GM19240 (cell line): ENCODE measurements around the gene HK1.

Source experiments
- DNase-seq: peaks from one replicate; pipeline ENCODE4 v3.0.0; 2011; ENCODE audit warnings: low spot score; ENCODE audit not compliant: insufficient read length

Gene HK1

DNA sequence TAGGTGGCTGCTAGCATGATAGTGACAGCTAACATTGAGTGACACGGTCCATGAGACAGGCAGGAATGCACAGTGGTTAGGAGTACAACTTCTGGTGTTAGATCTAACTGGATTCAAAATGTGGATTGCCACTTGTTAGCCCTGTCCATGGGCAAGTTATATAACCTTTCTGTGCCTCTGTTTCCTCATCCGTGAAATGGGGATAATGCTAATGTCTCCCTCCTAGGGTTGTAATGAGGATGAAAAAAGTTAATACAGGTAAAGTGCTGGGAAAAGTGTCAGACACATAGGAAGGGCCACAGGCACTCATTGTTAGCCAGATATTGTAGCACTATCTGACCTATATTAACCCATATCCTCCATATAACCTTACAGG lies 96.6 kb downstream of the HK1 start:
- DNase-seq = no peak

DNA sequence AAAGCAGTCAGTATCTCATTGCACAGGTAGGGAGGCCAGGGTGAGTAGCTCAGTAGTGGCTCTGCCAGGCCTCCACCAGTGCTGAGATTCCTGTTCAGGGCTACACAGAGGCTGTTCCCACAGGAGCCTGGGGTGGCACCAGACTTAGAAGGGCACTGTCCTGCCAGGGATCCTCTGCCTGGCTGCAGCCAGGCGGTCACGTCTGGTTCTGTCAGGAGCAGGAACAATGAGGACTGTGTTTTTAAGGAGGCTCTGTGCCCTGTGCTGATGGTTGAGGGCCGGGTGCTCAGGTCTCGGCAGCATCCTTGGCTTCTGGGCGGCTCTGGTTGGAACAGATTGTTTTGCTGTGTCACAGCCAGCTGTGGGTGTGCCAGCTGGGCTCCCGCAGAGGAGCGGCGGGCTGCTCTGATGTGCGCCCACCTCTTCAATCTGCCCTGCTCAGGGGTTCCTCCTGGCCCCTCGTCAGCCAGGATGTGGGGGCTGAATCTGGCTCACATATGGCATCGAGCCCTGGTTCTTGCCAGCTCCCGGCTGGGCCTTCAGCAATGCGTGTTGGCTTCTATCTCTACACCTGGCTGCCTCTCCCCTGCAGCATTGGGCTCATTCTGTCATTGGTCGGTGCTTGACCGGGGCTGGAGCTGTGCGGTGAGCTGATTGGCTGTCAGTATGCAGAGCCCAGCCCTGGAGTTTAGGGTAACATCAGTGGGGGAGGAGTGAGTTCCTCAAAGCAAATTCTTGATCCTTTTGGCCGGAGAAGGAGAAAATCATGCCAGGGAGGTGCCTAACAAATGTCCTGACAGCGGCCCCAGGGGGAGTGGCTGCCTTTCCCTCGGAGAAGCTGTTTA lies 97.2 kb downstream of the HK1 start:
- DNase-seq = no peak

DNA sequence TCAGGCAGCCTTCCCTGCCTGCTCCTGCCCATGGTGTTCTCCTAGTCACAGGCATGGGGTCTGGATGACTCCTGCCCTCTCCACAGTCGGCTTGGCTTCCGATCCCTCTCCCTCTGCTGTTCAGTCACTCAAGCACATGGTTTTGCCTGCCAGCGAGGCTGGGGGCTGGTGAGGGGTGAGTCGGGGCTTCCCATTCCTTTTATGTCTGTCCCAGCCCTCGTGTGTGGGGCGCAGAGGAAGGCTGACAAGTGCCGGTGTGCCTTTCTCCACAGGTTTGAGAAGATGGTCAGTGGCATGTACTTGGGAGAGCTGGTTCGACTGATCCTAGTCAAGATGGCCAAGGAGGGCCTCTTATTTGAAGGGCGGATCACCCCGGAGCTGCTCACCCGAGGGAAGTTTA lies 98.4 kb downstream of the HK1 start:
- DNase-seq = no peak

DNA sequence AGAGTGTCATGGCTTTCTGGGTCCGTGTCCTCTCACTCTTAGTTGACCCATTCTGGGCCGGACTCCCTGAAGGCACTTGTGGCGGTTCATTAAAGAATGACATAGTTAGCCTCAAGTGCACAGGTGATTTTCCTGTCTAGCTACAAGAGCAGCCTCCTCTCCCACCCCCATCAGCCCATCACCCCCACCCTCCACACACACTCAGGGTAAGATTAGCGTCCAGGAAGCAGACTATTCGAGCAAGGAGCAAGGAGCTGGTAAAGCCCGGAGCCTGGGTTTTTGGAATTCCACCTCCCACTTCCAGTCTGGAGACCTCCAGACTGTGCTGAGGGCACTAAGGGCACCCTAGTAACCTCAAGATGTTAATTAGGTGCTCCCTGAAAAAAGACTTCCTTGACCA lies 98.9 kb downstream of the HK1 start:
- no peak for DNase-seq

DNA sequence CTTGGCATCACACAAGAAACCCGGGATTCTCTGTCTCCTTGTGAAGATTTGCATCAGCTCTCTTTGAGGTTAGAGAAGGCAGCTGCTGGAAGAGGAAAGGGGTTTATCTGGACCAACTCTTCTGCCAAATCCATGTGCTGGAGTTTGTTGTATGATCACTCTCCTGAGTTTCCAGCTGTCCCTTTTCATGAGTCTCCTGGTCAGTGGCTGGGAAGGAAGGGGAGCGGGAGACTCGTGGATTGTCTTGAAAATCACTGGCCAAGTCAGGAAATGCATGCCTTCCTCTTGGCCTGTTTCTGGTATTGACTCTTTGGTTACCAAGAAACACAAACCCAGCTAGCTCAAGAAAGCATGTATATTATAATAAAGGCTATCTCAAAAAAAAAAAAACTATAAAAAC lies 99.6 kb downstream of the HK1 start:
- no peak for DNase-seq

DNA sequence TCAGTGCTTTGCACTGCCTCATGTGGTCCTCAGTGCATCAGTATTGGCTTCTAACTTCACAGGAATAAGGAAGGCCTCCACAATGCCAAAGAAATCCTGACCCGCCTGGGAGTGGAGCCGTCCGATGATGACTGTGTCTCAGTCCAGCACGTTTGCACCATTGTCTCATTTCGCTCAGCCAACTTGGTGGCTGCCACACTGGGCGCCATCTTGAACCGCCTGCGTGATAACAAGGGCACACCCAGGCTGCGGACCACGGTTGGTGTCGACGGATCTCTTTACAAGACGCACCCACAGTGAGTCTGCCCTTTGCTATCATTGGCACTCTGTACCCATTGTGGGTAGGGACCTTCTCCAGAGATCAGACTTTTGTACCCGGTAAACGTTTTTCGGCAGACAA lies 101.5 kb downstream of the HK1 start:
- DNase-seq = no peak

DNA sequence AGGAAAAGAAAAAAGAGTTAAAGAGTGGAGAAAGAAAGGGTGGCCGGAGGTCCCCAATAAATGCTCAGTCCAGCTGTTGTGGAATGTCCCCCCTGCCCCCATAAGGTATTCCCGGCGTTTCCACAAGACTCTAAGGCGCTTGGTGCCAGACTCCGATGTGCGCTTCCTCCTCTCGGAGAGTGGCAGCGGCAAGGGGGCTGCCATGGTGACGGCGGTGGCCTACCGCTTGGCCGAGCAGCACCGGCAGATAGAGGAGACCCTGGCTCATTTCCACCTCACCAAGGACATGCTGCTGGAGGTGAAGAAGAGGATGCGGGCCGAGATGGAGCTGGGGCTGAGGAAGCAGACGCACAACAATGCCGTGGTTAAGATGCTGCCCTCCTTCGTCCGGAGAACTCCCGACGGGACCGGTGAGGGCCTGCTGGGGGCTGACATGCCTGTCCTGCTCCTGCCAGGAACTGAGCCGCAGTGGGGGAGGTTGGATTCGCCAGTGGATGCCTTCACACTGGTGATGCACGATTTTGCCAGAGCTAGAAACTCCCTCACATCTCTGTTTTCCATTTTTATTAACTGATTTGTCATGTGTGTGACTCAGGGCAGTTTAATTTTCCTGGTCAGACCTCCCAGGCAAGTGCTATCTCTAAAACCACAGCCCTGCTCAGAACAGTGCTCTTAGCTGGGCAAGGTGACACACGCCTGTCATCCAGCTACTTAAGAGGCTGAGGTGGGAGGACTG lies 104.3 kb downstream of the HK1 start:
- DNase-seq = no peak

DNA sequence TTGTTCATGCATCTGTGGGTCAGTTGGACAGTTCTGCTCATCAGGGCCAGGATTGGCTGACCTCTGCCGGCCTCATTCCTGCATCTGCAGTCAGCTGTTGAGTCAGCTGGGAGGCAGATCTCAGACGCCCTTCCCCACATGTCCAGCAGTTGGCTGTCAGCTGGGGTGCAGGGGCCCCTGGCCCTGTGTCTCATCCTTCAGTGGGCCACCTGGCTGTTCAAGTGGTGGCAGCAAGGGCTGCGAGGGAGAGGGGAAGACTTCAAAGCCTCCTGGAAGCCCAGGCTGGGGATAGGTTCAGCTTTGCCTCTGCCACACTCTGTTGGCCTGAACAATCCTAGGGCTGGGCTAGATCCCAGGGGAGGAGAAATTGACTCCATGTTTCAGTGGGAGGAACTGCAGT lies 105.3 kb downstream of the HK1 start:
- no peak for DNase-seq

DNA sequence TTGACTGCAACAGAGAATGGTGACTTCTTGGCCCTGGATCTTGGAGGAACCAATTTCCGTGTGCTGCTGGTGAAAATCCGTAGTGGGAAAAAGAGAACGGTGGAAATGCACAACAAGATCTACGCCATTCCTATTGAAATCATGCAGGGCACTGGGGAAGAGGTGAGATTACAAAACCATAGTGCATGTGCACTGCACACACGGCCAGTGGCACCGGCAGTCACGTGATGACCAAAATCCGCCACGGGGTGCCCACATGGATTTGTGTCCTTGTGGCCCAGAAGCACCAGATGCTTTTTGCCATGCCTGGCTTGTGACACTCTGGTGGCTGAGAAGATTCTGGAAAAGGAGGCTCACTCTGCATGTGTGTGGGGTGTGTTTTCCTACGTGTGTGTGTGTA lies 106.0 kb downstream of the HK1 start:
- DNase-seq = no peak

DNA sequence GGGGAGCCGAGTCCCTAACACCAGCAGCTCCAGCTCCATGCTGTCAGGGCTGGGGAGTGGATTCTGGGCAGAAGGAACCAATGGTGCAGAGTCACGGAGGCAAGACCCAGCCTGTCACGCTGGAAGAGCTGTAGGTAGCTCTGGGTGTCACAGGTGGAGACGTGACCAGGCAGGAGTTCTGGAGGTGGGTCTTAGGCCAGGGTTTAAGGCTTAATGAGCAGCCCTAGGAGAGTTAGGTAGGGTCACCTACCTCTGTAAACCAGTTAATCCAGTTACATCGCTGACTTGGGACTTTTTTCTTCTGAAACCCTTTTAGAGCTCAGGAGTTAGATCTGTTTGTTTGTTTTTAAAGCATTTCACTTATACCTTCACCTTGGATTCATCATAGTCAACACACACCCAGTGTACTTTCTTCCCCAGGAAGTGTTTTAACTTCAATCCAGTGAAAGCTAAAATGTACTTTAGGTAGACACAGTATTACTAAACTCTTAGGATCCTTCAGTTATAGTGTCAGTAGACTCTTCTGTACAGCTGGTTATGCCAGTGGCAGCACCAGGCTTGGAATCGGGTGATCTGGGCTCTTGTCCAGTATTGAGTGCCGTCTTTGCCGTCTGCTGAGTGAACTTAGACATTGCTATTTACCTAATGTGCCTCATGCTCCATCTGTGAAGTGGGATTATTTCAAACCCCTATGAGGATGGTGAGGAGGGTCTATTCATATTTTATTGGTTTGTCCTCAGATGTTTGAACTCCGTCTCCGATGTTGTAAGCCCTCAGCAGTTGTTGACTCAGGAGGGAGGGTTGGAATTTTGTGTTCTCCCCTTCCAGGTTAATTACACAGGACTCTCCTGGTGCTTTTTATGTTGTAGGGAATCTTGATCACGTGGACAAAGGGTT lies 107.4 kb downstream of the HK1 start:
- DNase-seq = no peak

DNA sequence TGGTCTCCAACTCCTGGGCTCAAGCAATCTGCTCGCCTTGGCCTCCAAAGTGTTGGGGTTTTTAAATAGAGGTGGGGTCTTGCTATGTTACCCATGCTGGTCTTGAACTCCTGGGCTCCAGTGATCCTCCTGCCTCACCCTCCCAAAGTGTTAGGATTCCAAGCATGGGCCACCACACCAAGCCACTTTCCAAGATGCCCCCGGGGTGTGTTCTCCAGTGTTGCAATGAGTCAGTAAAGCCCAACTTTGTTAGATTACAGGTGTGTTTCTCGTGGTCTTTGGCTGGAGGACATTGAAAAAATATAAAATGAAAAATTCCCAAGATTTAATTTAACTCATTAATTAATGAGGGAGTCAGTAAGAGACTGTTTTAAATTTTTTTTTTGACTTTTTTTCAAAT lies 109.2 kb downstream of the HK1 start:
- no peak for DNase-seq

DNA sequence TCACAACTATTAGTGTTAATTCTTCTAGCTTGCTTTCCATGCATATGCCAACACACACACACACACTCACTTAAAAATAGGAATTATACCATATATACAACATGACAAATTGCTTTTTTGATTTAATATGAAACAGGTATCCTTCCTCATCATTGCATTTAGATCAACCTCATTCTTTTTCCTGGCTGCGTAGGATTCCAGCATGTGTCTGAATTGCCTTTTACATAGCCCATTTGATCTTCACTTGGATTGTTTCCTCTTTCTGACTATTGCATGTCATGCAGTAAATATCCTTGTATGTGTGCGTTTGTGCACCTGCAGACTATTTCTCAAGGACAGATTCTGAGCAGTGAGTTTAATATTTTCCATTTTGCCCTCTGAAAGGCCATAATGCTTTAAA lies 110.2 kb downstream of the HK1 start:
- no peak for DNase-seq

DNA sequence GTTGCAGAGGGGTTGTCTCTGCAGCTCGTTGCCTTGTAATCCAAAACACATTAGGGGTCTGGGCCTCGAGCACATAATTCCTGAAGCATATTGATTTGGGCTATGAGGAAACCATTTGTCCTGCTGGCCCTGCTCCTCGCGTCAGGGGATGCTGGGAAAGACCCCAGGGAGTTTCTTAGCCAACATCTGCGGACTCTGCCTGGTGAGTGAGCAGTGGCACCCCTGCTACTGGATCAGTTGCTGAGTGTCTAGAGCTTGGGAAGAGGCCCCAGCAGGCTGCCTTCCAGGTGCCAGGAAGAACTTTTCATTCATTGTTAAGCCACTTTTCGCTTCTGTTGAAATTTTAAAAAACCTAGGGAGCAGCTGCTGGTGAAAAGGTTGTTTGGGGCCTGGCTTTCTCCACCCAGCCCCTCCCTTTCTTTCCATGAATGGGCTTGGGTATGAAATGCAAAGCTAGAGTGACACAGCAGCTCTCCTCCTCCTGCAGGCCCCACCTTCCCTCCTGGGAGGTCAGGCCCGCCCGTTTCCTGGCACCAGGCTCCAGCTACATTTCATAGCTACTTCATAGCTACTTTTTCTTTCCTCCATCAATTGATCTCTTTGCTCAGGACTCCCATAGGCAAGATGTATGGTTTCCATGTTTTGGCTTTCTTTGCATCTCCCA lies 111.7 kb downstream of the HK1 start:
- DNase-seq = no peak

DNA sequence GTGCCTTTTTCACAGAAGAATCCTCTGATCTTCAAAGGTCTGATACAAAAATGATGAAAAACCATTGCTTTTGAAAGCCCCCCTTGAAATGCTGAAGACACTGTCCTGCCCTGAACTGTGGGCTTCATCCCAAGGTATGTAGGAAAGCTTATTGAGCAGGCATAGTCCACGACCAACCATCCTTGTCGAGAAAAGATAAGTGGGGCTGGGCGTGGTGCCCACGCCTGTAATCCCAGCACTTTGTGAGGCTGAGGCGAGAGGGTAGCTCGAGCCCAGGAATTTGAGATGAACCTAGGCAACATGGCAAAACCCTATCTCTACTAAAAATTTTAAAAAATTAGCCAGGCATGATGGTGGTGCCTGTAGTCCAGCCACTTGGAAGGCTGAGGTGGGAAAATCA lies 112.9 kb downstream of the HK1 start:
- no peak for DNase-seq

DNA sequence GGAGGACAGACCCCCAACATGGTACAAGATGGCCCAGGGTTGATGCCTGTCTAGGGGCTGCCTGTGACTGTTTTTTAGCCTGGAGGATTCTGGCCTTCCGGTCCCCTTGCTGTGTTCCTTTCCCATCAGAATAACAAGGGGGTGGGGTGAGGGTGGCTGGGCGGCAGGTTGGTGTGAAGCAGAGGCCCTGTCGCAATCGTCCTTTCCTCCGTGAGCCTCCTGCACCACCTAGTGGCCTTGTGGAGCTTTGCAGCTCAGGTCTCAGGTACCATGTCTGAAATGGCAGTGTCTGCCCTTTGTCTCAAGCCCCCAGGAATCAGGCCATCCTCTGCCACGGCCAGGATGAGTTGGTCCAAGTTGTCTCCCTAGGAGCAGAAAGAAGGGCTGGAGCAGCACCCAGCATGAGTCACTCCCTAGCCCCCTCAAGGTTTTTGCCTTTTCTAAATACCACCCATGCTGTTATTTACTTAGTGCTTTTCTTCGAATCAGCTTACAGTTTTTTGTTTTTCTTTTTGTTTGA lies 114.2 kb downstream of the HK1 start:
- DNase-seq = peak; percentile 87

DNA sequence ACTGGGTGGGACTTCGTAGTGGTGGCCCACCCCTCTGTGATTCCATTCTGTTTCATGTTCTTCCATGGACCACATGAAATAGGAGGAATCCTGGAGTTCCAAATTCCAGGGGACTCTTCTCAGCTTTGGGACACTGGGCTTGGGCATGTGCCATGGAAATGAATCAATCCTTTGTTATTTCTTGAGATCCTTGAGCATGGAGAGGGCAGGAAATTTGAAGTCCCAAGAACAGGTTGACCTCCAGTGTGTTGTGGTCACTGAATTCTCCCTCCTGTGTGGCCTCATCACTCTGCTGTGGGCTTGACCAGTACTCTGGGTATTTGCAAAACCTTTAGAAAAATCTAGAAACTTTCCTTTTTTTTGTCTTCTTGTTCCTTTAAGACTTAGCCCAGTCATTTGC lies 115.7 kb downstream of the HK1 start:
- no peak for DNase-seq

DNA sequence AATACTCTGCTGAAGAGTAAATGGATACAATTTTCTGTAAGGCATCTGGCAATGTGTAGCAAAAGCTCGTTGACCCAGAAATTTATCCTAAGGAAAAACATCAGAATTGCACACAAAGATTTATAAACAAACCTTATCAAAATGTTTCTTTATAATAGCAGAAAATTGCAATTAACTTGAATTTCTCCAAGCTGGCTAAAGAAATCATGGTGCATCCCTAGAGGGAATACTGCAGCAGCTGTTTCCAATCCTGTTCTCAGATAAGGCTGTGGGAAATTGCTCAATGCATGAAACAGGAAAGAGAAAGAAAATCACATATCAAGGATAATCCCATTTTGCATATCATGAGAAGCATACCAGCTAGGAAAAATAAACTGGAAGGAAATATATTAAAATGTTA lies 119.7 kb downstream of the HK1 start:
- no peak for DNase-seq

DNA sequence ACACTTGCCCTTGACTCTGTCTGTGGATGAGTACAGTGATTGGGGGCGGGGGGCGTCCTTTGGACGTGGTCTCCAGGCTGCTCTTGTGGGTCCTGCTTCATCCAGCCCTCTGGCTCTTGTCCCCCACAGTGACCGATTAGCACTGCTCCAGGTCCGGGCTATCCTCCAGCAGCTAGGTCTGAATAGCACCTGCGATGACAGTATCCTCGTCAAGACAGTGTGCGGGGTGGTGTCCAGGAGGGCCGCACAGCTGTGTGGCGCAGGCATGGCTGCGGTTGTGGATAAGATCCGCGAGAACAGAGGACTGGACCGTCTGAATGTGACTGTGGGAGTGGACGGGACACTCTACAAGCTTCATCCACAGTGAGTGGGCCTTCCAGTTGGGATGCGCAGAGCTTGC lies 120.2 kb downstream of the HK1 start:
- no peak for DNase-seq

DNA sequence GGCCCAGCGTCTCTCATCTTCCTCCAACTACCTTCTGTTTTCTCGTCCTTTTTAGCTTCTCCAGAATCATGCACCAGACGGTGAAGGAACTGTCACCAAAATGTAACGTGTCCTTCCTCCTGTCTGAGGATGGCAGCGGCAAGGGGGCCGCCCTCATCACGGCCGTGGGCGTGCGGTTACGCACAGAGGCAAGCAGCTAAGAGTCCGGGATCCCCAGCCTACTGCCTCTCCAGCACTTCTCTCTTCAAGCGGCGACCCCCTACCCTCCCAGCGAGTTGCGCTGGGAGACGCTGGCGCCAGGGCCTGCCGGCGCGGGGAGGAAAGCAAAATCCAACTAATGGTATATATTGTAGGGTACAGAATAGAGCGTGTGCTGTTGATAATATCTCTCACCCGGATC lies 122.6 kb downstream of the HK1 start:
- DNase-seq = no peak

DNA sequence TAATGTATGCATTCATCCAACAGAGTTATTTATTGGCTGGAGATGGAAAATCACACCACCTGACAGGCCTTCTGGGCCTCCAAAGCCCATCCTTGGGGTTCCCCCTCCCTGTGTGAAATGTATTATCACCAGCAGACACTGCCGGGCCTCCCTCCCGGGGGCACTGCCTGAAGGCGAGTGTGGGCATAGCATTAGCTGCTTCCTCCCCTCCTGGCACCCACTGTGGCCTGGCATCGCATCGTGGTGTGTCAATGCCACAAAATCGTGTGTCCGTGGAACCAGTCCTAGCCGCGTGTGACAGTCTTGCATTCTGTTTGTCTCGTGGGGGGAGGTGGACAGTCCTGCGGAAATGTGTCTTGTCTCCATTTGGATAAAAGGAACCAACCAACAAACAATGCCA lies 123.1 kb downstream of the HK1 start:
- DNase-seq = no peak

DNA sequence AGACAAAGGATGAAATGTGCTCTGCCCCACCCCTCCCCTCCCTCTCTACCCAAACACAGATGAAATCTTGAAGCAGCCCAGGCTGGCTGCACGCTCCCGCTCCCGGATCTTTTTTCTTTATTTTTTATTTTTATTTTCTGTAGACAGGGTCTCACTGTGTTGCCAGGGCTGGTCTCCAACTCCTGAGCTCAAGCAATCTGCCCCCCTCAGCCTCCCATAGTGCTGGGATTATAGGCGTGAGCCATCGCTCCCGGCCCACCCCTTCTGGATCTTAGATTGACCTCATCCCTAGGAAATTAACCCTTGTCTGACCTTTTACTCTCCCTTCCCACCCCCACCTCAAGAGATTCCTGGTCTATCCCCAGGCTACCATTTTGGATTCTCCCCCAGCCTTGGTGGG lies 124.1 kb downstream of the HK1 start:
- no peak for DNase-seq
